Ishikawa (cell line): ENCODE measurements around the gene ZNF106.

Source experiments
- CEBPB ChIP-seq: IDR thresholded peaks from 2 replicates; pipeline ENCODE4 v1.6.1; 2012
- CREB1 ChIP-seq: IDR thresholded peaks from 2 replicates; pipeline ENCODE4 v1.6.1; 2012; ENCODE audit warnings: low read depth
- EGR1 ChIP-seq: IDR thresholded peaks from 2 replicates; pipeline ENCODE4 v1.6.1; 2012
- EP300 ChIP-seq: IDR thresholded peaks from 2 replicates; pipeline ENCODE4 v1.6.1; 2012; ENCODE audit warnings: borderline replicate concordance
- FOXM1 ChIP-seq: IDR thresholded peaks from 2 replicates; pipeline ENCODE4 v1.6.1; 2012; ENCODE audit warnings: low read depth, borderline replicate concordance
- NFIC ChIP-seq: IDR thresholded peaks from 2 replicates; pipeline ENCODE4 v1.6.1; 2012
- RAD21 ChIP-seq: IDR thresholded peaks from 2 replicates; pipeline ENCODE4 v1.6.1; 2012; ENCODE audit warnings: low read depth
- TAF1 ChIP-seq: IDR thresholded peaks from 2 replicates; pipeline ENCODE4 v1.6.1; 2012; ENCODE audit warnings: low read depth, mild to moderate bottlenecking
- TCF12 ChIP-seq: IDR thresholded peaks from 2 replicates; pipeline ENCODE4 v1.6.1; 2012; ENCODE audit warnings: low read depth
- TEAD4 ChIP-seq: IDR thresholded peaks from 2 replicates; pipeline ENCODE4 v1.6.1; 2012
- YY1 ChIP-seq: IDR thresholded peaks from 2 replicates; pipeline ENCODE4 v1.6.1; 2012; ENCODE audit warnings: low read depth
- ZBTB7A ChIP-seq: IDR thresholded peaks from 2 replicates; pipeline ENCODE4 v1.6.1; 2012; ENCODE audit warnings: low read depth
- TF ChIP-seq, protein P1 (sequence below): IDR thresholded peaks from 2 replicates; pipeline ENCODE4 v1.6.1; 2012; ENCODE audit warnings: low read depth, mild to moderate bottlenecking
- TF ChIP-seq, protein P2 (sequence below): IDR thresholded peaks from 2 replicates; pipeline ENCODE4 v1.6.1; 2012
- TF ChIP-seq, protein P3 (sequence below): IDR thresholded peaks from 2 replicates; pipeline ENCODE4 v1.6.1; 2012

ZNF106 gene

GRCh38 chr15:42385206-42385979 lies 105.5 kb downstream of the ZNF106 start:
- TF ChIP-seq YY1 = no peak
- peak; percentile 91 for TF ChIP-seq RAD21

DNA sequence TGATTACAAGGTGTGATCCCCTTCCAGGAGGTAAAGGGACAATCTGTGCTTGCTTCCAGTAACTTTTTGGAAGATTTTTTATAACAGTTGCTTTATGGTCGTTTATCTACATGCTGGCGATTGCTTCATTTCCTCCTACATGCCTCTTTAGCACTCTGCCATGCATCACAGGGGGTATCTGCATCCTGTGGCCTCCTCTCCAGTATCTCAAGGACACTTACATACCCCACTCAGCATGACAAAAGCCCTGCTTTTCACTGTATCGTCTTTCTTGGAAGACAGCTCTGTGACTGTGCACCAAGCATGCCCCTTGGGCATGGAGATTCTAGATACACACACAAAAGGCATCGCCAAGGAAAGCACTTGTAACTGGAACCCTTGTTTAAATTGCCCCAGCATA lies 106.3 kb downstream of the ZNF106 start:
- no peak for TF ChIP-seq ZBTB7A
- TF ChIP-seq, protein P1, sequence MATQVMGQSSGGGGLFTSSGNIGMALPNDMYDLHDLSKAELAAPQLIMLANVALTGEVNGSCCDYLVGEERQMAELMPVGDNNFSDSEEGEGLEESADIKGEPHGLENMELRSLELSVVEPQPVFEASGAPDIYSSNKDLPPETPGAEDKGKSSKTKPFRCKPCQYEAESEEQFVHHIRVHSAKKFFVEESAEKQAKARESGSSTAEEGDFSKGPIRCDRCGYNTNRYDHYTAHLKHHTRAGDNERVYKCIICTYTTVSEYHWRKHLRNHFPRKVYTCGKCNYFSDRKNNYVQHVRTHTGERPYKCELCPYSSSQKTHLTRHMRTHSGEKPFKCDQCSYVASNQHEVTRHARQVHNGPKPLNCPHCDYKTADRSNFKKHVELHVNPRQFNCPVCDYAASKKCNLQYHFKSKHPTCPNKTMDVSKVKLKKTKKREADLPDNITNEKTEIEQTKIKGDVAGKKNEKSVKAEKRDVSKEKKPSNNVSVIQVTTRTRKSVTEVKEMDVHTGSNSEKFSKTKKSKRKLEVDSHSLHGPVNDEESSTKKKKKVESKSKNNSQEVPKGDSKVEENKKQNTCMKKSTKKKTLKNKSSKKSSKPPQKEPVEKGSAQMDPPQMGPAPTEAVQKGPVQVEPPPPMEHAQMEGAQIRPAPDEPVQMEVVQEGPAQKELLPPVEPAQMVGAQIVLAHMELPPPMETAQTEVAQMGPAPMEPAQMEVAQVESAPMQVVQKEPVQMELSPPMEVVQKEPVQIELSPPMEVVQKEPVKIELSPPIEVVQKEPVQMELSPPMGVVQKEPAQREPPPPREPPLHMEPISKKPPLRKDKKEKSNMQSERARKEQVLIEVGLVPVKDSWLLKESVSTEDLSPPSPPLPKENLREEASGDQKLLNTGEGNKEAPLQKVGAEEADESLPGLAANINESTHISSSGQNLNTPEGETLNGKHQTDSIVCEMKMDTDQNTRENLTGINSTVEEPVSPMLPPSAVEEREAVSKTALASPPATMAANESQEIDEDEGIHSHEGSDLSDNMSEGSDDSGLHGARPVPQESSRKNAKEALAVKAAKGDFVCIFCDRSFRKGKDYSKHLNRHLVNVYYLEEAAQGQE = no peak
- no peak for TF ChIP-seq YY1
- no peak for TF ChIP-seq CEBPB

GRCh38 chr15:42378011-42378410 lies 112.9 kb downstream of the ZNF106 start:
- TF ChIP-seq EP300 (no peak), TCF12 (no peak), YY1 (no peak), NFIC (no peak), FOXM1 (no peak), ZBTB7A (no peak), TAF1 (no peak), EGR1 (no peak), CREB1 (no peak), TEAD4 (no peak)
- TF ChIP-seq, protein P2, sequence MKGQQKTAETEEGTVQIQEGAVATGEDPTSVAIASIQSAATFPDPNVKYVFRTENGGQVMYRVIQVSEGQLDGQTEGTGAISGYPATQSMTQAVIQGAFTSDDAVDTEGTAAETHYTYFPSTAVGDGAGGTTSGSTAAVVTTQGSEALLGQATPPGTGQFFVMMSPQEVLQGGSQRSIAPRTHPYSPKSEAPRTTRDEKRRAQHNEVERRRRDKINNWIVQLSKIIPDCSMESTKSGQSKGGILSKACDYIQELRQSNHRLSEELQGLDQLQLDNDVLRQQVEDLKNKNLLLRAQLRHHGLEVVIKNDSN = no peak

- TF ChIP-seq TCF12 (no peak), TAF1 (no peak), EGR1 (no peak), CEBPB (no peak), YY1 (no peak), CREB1 (no peak), FOXM1 (no peak), TEAD4 (no peak), NFIC (no peak), EP300 (no peak)
- TF ChIP-seq, protein P2 = no peak
- TF ChIP-seq, protein P3, sequence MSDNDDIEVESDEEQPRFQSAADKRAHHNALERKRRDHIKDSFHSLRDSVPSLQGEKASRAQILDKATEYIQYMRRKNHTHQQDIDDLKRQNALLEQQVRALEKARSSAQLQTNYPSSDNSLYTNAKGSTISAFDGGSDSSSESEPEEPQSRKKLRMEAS = no peak
- TF ChIP-seq, protein P1 = no peak
Measured at GRCh38 chr15:42375941-42376340, 115.0 kb downstream of the ZNF106 start.

DNA sequence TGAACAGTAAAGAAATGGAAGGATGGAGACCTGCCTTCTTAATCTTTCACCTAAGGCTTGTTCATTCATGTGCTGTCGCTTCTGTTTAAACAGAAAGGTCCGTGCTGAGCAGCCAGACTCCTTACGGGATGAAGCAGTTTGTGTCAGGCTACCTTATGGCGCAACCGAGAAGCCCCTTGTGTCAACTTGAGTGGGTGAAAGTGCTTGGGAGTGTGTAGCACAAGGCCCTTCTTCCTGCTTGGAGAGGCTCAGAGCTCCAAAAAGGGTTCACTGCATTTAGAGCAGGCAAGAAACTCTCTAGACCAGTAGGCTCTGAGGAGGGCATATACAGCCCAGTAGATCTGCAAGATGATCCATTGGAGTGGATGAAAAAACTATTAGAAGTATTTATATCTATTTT lies 115.7 kb downstream of the ZNF106 start:
- TF ChIP-seq EP300 (no peak), TEAD4 (no peak), CREB1 (no peak), NFIC (no peak), EGR1 (no peak), YY1 (no peak), RAD21 (no peak), CEBPB (no peak), TCF12 (no peak), ZBTB7A (no peak), FOXM1 (no peak), TAF1 (no peak)
- TF ChIP-seq, protein P1 = no peak
- TF ChIP-seq, protein P2 = no peak
- TF ChIP-seq, protein P3 = no peak
